A673 (cell line): ENCODE measurements around the gene MKNK2.

Source experiments
- EZH2 ChIP-seq: fragments of 200-600 bp; sonication (generic); IDR thresholded peaks from 2 replicates; pipeline ENCODE4 v1.6.1; 2017; ENCODE audit warnings: borderline replicate concordance, low read depth, mild to moderate bottlenecking, mixed read lengths, antibody characterized with exemption, low read length; ENCODE audit not compliant: poor library complexity, severe bottlenecking
- TF ChIP-seq, protein P1 (sequence below): fragments of 300-800, 200-600 bp; sonication (generic); conservative IDR thresholded peaks from 2 replicates; pipeline ENCODE4 v1.5.1; 2017; ENCODE audit warnings: low read depth, mild to moderate bottlenecking, antibody characterized with exemption, low read length, moderate library complexity, mixed read lengths

DNA sequence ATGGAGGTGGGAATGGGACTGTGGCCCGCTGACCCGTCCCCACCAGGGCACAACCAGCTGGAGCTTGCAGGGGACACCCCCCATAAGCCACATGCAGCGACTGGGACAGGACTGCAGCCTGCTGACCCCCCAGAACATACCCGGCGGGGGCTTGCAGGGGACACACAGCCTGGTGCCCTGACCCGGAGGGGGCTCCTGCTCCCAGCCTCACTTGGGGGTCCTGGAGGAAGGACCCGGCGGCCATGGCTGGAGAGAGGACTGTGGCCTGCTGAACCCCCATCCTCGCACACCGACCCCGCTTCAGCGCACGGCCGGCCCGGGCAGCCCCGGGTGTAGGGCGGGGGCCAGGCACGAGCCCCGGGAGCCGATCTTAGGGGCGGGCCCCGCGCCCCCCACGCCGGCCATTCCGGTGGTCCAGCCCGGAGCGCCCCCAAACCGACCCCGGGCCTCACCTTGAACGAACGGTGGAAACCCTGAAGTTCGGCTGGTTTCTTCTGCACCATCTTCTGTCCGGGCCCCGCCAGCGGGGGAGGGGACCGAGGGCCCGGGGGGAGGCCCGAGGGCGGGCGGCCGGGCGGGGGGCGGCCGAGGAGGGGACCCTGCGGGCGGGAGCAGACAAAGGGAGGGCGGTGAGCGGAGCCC lies 574 bp downstream of the MKNK2 start:
- TF ChIP-seq, protein P1, sequence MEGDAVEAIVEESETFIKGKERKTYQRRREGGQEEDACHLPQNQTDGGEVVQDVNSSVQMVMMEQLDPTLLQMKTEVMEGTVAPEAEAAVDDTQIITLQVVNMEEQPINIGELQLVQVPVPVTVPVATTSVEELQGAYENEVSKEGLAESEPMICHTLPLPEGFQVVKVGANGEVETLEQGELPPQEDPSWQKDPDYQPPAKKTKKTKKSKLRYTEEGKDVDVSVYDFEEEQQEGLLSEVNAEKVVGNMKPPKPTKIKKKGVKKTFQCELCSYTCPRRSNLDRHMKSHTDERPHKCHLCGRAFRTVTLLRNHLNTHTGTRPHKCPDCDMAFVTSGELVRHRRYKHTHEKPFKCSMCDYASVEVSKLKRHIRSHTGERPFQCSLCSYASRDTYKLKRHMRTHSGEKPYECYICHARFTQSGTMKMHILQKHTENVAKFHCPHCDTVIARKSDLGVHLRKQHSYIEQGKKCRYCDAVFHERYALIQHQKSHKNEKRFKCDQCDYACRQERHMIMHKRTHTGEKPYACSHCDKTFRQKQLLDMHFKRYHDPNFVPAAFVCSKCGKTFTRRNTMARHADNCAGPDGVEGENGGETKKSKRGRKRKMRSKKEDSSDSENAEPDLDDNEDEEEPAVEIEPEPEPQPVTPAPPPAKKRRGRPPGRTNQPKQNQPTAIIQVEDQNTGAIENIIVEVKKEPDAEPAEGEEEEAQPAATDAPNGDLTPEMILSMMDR: no peak
- no peak for TF ChIP-seq EZH2
